Ovary (tissue), 3 donors: ENCODE results near the gene PARG.

Source experiments
- CTCF ChIP-seq, 3 donors: fragments of 450-650 bp in 2 of 3; fragments of 200-600 bp in 1 of 3; IDR thresholded peaks; one replicate each; pipeline versions ENCODE4 v1.5.1 to v1.8.0; 2016 to 2022; ENCODE audit warnings: antibody characterized with exemption in 3 of 3, mild to moderate bottlenecking in 1 of 3
- EP300 ChIP-seq: sonication (generic); formaldehyde crosslinking; IDR thresholded peaks from one replicate; pipeline ENCODE4 v1.6.1; 2017; ENCODE audit warnings: antibody characterized with exemption
- POLR2A ChIP-seq: fragments of 450-650 bp; IDR thresholded peaks from one replicate; pipeline ENCODE4 v1.6.1; 2017; ENCODE audit warnings: antibody characterized with exemption, mild to moderate bottlenecking, moderate library complexity
- donor health status: DM: no; HTN: no; CAD: no.

- TF ChIP-seq CTCF (IDR thresholded peaks at IDR 0.05): no peak
- no peak for TF ChIP-seq POLR2A
- TF ChIP-seq EP300: no peak
These were observed 173.5 kb downstream of the PARG start for GRCh38 chr10:49768329-49768728.
